Smooth muscle cell (in vitro differentiated cells): Measurements from ENCODE around the gene SPR. TPM values are rescaled to one million over a fixed set of nuclear protein-coding genes. Genes with fewer than 3 reads are reported as not detected.

Source experiments
- DNase-seq: peaks from one replicate; lab custom pipeline; 2025; ENCODE audit not compliant: unreplicated experiment; lab: John Stamatoyannopoulos, UW
- H2AFZ ChIP-seq: fragments of 200-600 bp; sonication (generic); 2 replicates; pipeline ENCODE4 v1.6.0; 2016; ENCODE audit warnings: antibody characterized with exemption, low read depth, mild to moderate bottlenecking
- H3F3A ChIP-seq: fragments of 200-600 bp; sonication (generic); 2 replicates; pipeline ENCODE4 v1.6.0; 2017; ENCODE audit warnings: antibody characterized with exemption, low read depth
- H3K27ac ChIP-seq: fragments of 200-600 bp; sonication (generic); 2 replicates; pipeline ENCODE4 v1.5.1; 2016; ENCODE audit warnings: low read depth, mild to moderate bottlenecking
- H3K27me3 ChIP-seq: fragments of 200-600 bp; sonication (generic); 2 replicates; pipeline ENCODE4 v1.6.1; 2016; ENCODE audit warnings: low read depth, mild to moderate bottlenecking
- H3K36me3 ChIP-seq: fragments of 200-600 bp; sonication (generic); 2 replicates; pipeline ENCODE4 v1.5.1; 2016; ENCODE audit warnings: low read depth
- H3K4me1 ChIP-seq: fragments of 200-600 bp; sonication (generic); 2 replicates; pipeline ENCODE4 v1.5.1; 2016; ENCODE audit warnings: low read depth
- H3K4me2 ChIP-seq: fragments of 200-600 bp; sonication (generic); 2 replicates; pipeline ENCODE4 v1.6.0; 2016; ENCODE audit warnings: mild to moderate bottlenecking
- H3K4me3 ChIP-seq: fragments of 200-600 bp; sonication (generic); 2 replicates; pipeline ENCODE4 v1.5.1; 2016; ENCODE audit warnings: mild to moderate bottlenecking
- H3K79me2 ChIP-seq: fragments of 200-600 bp; sonication (generic); 2 replicates; pipeline ENCODE4 v1.6.0; 2016; ENCODE audit warnings: low read depth, mild to moderate bottlenecking
- H3K9ac ChIP-seq: fragments of 200-600 bp; sonication (generic); 2 replicates; pipeline ENCODE4 v1.6.0; 2016; ENCODE audit warnings: low read depth
- H3K9me3 ChIP-seq: fragments of 200-600 bp; sonication (generic); replicated peaks from 2 replicates; pipeline ENCODE4 v1.5.1; 2016; ENCODE audit warnings: low read depth
- H4K20me1 ChIP-seq: fragments of 200-600 bp; sonication (generic); 2 replicates; pipeline ENCODE4 v1.6.0; 2016; ENCODE audit warnings: low read depth
- WGBS: methylation state at CpG from one replicate; pipeline ENCODE4 v1.1.7; 2016; ENCODE audit warnings: low lambda C conversion rate; 5-methylcytosine and 5-hydroxymethylcytosine counted together
- polyA plus RNA-seq: library from polyadenylated mRNA; unstranded; fragments of >200 nt; fragmentation: Nextera tagmentation; extraction: Ambion mirVana; gene quantifications from 2 replicates; pipeline ENCODE4 v1.2.1, GENCODE V29; 2016
- total RNA-seq: library from RNA; depleted of rRNA; stranded (reverse); fragments of >200 nt; gene quantifications from 2 replicates; pipeline ENCODE4 v1.2.3, GENCODE V29; 2014
- TF ChIP-seq, protein P1 (sequence below): fragments of 200-600 bp; sonication (generic); IDR thresholded peaks from 2 replicates; pipeline ENCODE4 v1.5.1; 2017; ENCODE audit warnings: borderline replicate concordance, mild to moderate bottlenecking, antibody characterized with exemption; ENCODE audit not compliant: insufficient read depth, poor library complexity, severe bottlenecking

SPR gene
- total and polyA plus RNA-seq, 2 experiments from 2014 or later, result 4.1 to 13.2 TPM

- Histone ChIP-seq H3K4me3 (no peak overlapping the region), H3K27ac (no peak overlapping the region), H3K9ac (no peak overlapping the region), H3F3A (no peaks in the 10 kb centered on the region), H3K4me1 (peaks cover 5% of the 10 kb centered on the region), H3K79me2 (no peaks in the 10 kb centered on the region), H3K27me3 (peaks cover 22% of the 10 kb centered on the region), H3K36me3 (no peaks in the 10 kb centered on the region), H4K20me1 (peaks cover 13% of the 10 kb centered on the region), H3K4me2 (no peak overlapping the region), H3K9me3 (no peaks in the 10 kb centered on the region), H2AFZ (no peak overlapping the region)
- TF ChIP-seq, protein P1, sequence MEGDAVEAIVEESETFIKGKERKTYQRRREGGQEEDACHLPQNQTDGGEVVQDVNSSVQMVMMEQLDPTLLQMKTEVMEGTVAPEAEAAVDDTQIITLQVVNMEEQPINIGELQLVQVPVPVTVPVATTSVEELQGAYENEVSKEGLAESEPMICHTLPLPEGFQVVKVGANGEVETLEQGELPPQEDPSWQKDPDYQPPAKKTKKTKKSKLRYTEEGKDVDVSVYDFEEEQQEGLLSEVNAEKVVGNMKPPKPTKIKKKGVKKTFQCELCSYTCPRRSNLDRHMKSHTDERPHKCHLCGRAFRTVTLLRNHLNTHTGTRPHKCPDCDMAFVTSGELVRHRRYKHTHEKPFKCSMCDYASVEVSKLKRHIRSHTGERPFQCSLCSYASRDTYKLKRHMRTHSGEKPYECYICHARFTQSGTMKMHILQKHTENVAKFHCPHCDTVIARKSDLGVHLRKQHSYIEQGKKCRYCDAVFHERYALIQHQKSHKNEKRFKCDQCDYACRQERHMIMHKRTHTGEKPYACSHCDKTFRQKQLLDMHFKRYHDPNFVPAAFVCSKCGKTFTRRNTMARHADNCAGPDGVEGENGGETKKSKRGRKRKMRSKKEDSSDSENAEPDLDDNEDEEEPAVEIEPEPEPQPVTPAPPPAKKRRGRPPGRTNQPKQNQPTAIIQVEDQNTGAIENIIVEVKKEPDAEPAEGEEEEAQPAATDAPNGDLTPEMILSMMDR, result peak; percentile 70
- DNase-seq, result no peak
- WGBS, result 14% methylated on average over 11 of the region's 11 CpGs
These were observed 5.4 kb downstream of the SPR start for GRCh38 chr2:72892506-72893173.

DNA sequence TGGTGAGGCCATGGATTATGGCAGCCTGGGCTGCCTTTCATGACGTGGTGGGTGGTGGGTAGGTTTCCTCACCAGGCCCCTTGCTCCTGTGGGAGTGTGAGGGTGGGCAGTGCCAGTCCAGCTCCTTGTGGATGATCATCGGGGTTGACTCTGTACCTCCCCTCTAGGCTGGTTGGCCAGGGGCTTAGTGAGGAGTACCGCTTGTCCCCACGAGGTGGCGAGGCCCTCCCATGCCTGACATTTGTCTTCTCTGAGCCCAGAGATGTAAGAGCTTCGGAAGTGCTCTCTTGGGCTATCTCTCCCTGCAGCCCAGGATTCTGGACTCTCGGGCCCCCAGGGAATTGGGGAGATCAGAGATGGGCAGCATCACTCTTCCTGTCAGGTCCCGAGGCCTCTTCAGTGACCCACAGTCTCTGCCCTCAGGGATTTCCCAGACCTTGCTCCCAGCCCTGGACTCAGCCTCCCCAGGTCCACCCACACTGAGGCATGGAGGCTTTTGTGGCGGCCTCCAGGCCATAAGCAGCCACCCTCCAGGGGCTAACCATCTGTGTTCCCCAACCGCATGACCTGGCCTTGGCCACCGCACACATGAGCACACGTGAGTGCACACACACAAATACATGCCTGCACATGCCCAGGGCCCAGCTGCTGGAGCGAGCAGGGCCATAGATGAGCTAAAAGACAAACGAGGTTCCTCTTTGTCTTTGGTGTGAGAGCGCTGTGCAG, 6.5 kb downstream of the SPR start:
- TF ChIP-seq, protein P1, result peak; percentile 62
- Histone ChIP-seq H3K9me3 (no peaks in the 10 kb centered on the region), H3K4me1 (peaks cover 5% of the 10 kb centered on the region), H3K36me3 (no peaks in the 10 kb centered on the region), H3K79me2 (no peaks in the 10 kb centered on the region), H3K4me2 (no peak overlapping the region), H3K27ac (no peak overlapping the region), H3K4me3 (no peak overlapping the region), H3F3A (no peaks in the 10 kb centered on the region), H3K27me3 (peaks cover 23% of the 10 kb centered on the region), H4K20me1 (peaks cover 3% of the 10 kb centered on the region), H2AFZ (no peak overlapping the region), H3K9ac (no peak overlapping the region)
- 49% methylated on average over 15 of the region's 15 CpGs for WGBS
- DNase-seq, result no peak

GRCh38 chr2:72894514-72894913, 7.3 kb downstream of the SPR start:
- Histone ChIP-seq H3K27me3 (peaks cover 30% of the 10 kb centered on the region), H2AFZ (no peak overlapping the region), H3F3A (no peaks in the 10 kb centered on the region), H3K4me2 (no peak overlapping the region), H3K36me3 (no peaks in the 10 kb centered on the region), H3K4me3 (no peak overlapping the region), H3K9ac (no peak overlapping the region), H3K9me3 (no peaks in the 10 kb centered on the region), H3K79me2 (no peaks in the 10 kb centered on the region), H4K20me1 (no peaks in the 10 kb centered on the region), H3K4me1 (peaks cover 5% of the 10 kb centered on the region), H3K27ac (no peak overlapping the region)
- WGBS, result 89% methylated on average over 9 of the region's 9 CpGs
- no peak for DNase-seq
- TF ChIP-seq, protein P1, result no peak
